HG03175 (cell line): Measurements from ENCODE around the gene WNK2.
"Not testable (repeated sequence)": the region's sequence is repeated elsewhere in the genome, so short reads cannot be mapped to it uniquely, and the experiment has no call there.

Source experiments
- ATAC-seq: cut with Tn5 transposase; IDR thresholded peaks from one replicate; pipeline ENCODE4 v1.9.1; 2021; ENCODE audit warnings: mild to moderate bottlenecking, moderate library complexity; ENCODE audit not compliant: unreplicated experiment

Gene WNK2

GRCh38 chr9:93321220-93321610, 137.3 kb downstream of the WNK2 start:
- ATAC-seq, result no peak

GRCh38 chr9:93323446-93323954, 139.6 kb downstream of the WNK2 start:
- not testable (repeated sequence) for ATAC-seq

GRCh38 chr9:93324191-93324834, 140.4 kb downstream of the WNK2 start:
- ATAC-seq, result no peak

- ATAC-seq, result no peak
Measured at GRCh38 chr9:93325307-93326035, 141.5 kb downstream of the WNK2 start.

GRCh38 chr9:93326056-93326455, 142.1 kb downstream of the WNK2 start:
- no peak for ATAC-seq

- ATAC-seq, result no peak
Measured at GRCh38 chr9:93326654-93327053, 142.7 kb downstream of the WNK2 start.

- ATAC-seq, result no peak
Measured at GRCh38 chr9:93329629-93330280, 145.8 kb downstream of the WNK2 start.

GRCh38 chr9:93332317-93332716, 148.4 kb downstream of the WNK2 start:
- no peak for ATAC-seq

GRCh38 chr9:93336720-93337119, 152.8 kb downstream of the WNK2 start:
- ATAC-seq, result no peak

GRCh38 chr9:93338196-93338595, 154.3 kb downstream of the WNK2 start:
- ATAC-seq, result not testable (repeated sequence)

GRCh38 chr9:93340091-93340490, 156.2 kb downstream of the WNK2 start:
- ATAC-seq, result no peak

- not testable (repeated sequence) for ATAC-seq
Measured at GRCh38 chr9:93341820-93342219, 157.9 kb downstream of the WNK2 start.

- not testable (repeated sequence) for ATAC-seq
Measured at GRCh38 chr9:93342428-93342827, 158.5 kb downstream of the WNK2 start.

- no peak for ATAC-seq
Measured at GRCh38 chr9:93343663-93344062, 159.7 kb downstream of the WNK2 start.

GRCh38 chr9:93345643-93346230, 161.8 kb downstream of the WNK2 start:
- no peak for ATAC-seq

- ATAC-seq, result no peak
Measured at GRCh38 chr9:93346231-93347112, 162.5 kb downstream of the WNK2 start.

GRCh38 chr9:93347371-93347975, 163.5 kb downstream of the WNK2 start:
- ATAC-seq, result not testable (repeated sequence)

GRCh38 chr9:93353413-93354310, 169.7 kb downstream of the WNK2 start:
- not testable (repeated sequence) for ATAC-seq

- no peak for ATAC-seq
Measured at GRCh38 chr9:93354451-93354850, 170.5 kb downstream of the WNK2 start.
